GM18873 (cell line): ENCODE data around the gene PPP1R13L.
"Not testable (repeated sequence)": the region's sequence is repeated elsewhere in the genome, so short reads cannot be mapped to it uniquely, and the experiment has no call there.

Experiments used
- ATAC-seq: cut with Tn5 transposase; IDR thresholded peaks from one replicate; pipeline ENCODE4 v1.9.1; 2021; ENCODE audit warnings: mild to moderate bottlenecking, moderate library complexity, moderate number of reproducible peaks; ENCODE audit not compliant: unreplicated experiment, low FRiP score

Gene PPP1R13L

GRCh38 chr19:45349126-45349415 is 55.8 kb downstream of the PPP1R13L start:
- no peak for ATAC-seq

DNA sequence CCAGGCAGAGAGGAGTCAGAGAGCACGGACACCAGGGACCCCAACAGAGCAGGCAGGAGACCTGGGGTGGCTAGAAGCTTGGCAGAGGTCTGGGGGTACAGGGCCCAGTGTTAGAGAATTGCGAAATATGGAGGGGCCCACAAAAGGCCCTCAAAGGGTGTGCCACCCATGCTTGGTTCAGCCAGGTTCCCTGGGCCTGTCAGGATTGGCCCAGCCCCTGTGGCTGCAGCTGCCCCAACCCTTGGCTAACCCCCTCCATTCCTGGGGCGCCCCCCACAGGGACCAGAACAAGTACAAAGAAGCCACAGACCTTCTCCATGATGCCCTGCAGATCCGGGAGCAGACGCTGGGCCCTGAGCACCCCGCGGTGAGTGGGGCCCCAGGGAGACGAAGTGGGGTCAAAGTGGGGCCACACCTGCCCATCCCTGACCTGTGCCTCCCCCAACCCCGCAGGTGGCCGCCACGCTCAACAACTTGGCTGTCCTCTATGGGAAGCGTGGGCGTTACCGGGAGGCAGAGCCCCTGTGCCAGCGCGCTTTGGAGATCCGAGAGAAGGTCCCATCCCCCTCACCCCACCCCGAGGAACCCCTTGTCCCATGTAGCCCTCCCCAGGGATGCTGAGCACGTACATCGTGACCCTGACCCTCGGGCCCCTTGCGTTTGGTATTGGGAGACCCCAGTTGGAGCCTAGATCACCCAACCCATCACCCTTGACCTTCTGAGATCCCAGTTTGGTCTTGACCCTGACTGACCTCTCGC is 56.3 kb downstream of the PPP1R13L start:
- no peak for ATAC-seq

GRCh38 chr19:45347570-45348366 is 57.1 kb downstream of the PPP1R13L start:
- ATAC-seq: no peak

GRCh38 chr19:45346449-45346848 is 58.4 kb downstream of the PPP1R13L start:
- ATAC-seq: no peak

DNA sequence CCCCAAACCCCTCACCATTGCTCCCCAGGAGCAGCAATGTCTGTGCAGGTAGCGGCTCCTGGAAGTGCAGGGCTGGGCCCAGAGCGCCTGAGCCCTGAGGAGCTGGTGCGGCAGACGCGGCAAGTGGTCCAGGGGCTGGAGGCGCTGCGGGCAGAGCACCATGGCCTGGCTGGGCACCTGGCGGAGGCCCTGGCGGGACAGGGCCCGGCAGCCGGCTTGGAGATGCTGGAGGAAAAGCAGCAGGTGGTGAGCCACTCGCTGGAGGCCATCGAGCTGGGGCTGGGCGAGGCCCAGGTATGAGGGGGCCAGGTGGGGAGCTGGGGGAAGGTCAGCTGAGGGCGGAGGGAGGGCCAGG is 59.4 kb downstream of the PPP1R13L start:
- ATAC-seq: no peak

GRCh38 chr19:45344621-45345505 is 60.0 kb downstream of the PPP1R13L start:
- no peak for ATAC-seq

GRCh38 chr19:45342911-45343310 is 62.0 kb downstream of the PPP1R13L start:
- no peak for ATAC-seq

- no peak for ATAC-seq
Observed at GRCh38 chr19:45340899-45341453, 63.9 kb downstream of the PPP1R13L start.

DNA sequence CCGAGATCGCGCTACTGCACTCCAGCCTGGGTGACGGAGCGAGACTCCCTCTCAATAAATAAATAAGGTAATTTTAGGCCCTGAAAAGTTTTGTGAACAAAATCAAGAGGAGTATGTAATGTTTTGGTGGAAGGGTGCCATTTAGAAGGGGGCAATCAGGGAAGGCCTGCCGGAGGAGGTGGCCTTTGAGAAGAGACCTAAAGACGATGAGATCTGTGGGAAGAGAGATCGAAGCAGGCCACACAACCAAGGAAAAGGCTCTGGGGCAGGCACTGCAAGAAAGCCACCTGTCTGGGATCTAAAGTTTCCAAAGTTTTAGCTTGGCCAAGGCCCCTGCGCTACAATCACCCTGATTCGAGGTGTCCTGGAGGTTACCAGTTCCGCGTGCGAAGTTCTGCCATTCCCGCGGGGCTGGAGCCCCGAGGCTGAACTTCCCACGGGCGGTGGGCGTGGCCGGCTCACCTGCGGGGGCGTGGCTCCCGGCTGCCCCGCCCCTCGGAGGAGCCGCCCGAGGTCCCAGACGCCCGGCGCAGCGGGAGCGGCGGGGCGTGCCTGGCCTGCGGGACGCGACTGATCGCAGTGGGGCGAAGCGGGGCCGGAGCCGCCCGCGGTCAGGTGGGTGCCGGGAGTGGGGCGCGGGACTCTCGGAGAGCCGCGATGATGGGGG is 64.5 kb downstream of the PPP1R13L start, which contains the start of gene KLC3:
Gene KLC3, plus strand, starts transcription at position 519 of the 667 bp plus-strand sequence. CDS start 4,792 bp downstream, outside the sequence.
- no peak for ATAC-seq

- ATAC-seq: no peak
Observed at GRCh38 chr19:45339629-45340028, 65.2 kb downstream of the PPP1R13L start.

DNA sequence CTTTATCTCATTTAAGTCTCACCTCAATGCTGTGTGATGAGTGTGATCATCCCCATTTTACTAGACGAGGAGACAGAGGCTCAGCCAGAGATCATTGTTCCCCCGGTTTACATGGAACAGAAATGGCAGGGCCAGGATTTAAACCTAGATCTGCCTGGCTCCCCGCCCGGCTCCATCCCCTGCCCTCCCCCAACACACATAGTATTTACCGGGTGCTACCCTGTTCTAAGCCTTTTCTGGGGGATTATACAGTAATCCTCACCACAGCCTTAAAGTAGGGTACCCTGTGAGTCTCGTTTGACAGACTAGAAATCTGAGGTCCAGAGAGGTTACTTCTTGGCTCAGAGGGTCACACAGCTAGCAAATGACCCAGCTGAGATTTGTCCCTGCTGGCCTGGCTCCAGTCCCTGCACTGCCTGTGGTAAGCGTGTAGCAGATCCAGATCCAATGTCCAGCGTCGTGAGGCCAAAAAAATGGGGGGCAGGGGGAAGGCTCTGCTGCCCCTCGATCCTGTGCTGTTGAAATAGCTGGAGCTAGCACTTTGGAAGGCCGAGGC is 68.1 kb downstream of the PPP1R13L start:
- ATAC-seq: no peak

DNA sequence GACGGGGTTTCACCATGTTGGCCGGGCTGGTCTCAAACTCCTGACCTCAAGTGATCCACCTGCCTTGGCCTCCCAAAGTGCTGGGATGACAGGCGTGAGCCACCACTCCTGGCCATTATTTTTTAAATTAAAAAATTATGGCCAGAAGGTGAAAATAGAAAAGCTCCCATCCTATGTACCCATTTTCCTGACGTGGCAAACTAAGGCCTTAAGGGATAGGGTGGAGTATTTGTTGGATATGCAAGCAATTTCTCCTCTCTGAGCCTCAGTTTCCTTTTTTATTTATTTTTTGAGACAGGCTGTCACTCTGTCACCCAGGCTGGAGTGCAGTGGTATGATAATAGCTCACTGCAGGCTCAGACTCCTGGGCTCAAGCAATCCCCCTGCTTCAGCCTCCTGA is 70.0 kb downstream of the PPP1R13L start:
- ATAC-seq: not testable (repeated sequence)

DNA sequence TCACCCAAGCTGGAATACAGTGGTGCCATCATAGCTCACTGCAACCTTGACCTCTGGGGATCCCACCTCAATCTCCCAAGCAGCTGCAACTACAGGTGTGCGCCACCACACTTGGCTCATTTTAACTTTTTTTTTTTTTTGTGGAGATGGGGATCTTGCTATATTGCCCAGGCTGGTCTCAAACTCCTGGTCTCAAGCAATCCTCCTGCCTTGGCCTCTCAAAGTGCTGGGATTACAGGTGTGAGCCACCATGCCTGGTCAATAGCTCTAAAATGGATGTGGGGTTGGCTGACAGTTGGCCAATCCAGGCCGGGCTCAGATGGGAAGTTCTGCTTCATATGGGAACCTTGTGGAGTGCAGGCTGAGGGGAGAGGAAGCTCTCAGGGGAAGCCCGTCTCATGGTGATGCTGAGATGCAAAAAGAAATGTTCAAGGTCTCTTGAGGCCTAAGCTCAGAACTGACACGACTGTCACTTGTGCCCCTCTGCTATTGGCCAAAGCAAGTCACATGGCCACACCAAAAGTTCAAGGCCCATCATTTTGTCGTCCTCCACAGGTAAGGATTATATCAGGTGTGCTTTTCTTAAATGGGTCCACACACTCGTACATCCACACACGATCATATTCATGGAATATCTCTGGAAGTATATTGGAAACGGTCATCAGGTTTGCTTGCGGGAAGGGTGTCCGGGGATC is 71.1 kb downstream of the PPP1R13L start:
- no peak for ATAC-seq

DNA sequence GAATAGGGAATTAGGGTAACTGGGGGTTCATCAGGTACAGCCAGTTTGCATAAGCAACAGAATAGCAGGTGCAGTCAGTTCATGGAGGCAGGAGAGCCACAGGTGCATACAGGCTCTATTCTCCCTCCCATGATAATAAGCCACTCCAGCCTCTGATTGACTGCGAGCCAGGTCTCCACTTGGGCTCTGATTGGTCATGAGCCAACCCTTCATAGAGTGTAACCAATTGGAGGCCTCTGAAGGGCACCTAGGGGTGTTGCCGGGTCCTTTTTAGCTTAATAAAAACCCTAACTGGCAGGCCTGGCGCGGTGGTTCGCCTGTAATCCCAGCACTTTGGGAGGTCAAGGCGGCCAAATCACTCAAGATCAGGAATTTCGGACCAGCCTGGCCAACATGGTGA is 73.5 kb downstream of the PPP1R13L start:
- ATAC-seq: no peak
